Breast epithelium (tissue), 3 donors: ENCODE measurements around the gene SUV39H2.

ENCODE experiments used
- CTCF ChIP-seq, 3 donors: fragments of 450-650 bp; IDR thresholded peaks; one replicate each; pipeline ENCODE4 v1.5.1; 2016 to 2017; ENCODE audit warnings: antibody characterized with exemption in 3 of 3, mild to moderate bottlenecking in 3 of 3, moderate library complexity in 3 of 3
- POLR2A ChIP-seq: fragments of 450-650 bp; IDR thresholded peaks from one replicate; pipeline ENCODE4 v1.6.1; 2016; ENCODE audit warnings: antibody characterized with exemption, mild to moderate bottlenecking, moderate library complexity
- POLR2AphosphoS5 ChIP-seq, 3 donors: sonication (generic); formaldehyde crosslinking; IDR thresholded peaks; one replicate each; pipeline ENCODE4 v1.6.1; 2017; ENCODE audit warnings: antibody characterized with exemption in 3 of 3

- no peak for TF ChIP-seq CTCF (IDR thresholded peaks at IDR 0.05)
- TF ChIP-seq POLR2AphosphoS5 (IDR thresholded peaks at IDR 0.05), result no peak
- no peak for TF ChIP-seq POLR2A
Observed at GRCh38 chr10:14924013-14924412, 45.3 kb downstream of the SUV39H2 start.
